Activated CD4-positive, alpha-beta T cell treated with anti-CD3 and anti-CD28 coated beads, Interleukin-2, amount 50 U/mL, for 48 hours (primary cell): ENCODE data around the gene RAG2.

Experiments
- DNase-seq, 2 experiments: peaks; one replicate each; pipeline ENCODE4 v3.0.0-alpha.2; 2020

RAG2 gene

GRCh38 chr11:36598051-36598450, at the start of gene RAG2:
RAG2 (minus strand) TSS chr11:36598236; CDS start chr11:36594168, 4,068 bp downstream.
- DNase-seq, result no peak

- no peak for DNase-seq
Observed at GRCh38 chr11:36638556-36638955, 40.5 kb upstream of the RAG2 start.

- DNase-seq, result no peak
Observed at GRCh38 chr11:36635066-36635862, 37.2 kb upstream of the RAG2 start.

GRCh38 chr11:36631774-36632173, 33.7 kb upstream of the RAG2 start:
- peak in 1 of 2 experiments; percentile 2 for DNase-seq

- no peak for DNase-seq
Observed at GRCh38 chr11:36628765-36629244, 30.8 kb upstream of the RAG2 start.

GRCh38 chr11:36628141-36628540, 30.1 kb upstream of the RAG2 start:
- no peak for DNase-seq

GRCh38 chr11:36627471-36627870, 29.4 kb upstream of the RAG2 start:
- no peak for DNase-seq

GRCh38 chr11:36627006-36627405, 29.0 kb upstream of the RAG2 start:
- no peak for DNase-seq

GRCh38 chr11:36623494-36623893, 25.5 kb upstream of the RAG2 start:
- DNase-seq, result no peak

- no peak for DNase-seq
Observed at GRCh38 chr11:36622431-36623136, 24.5 kb upstream of the RAG2 start.

- no peak for DNase-seq
Observed at GRCh38 chr11:36620246-36620645, 22.2 kb upstream of the RAG2 start.

GRCh38 chr11:36619502-36619901, 21.5 kb upstream of the RAG2 start:
- no peak for DNase-seq

- DNase-seq, result no peak
Observed at GRCh38 chr11:36618363-36619047, 20.5 kb upstream of the RAG2 start.

GRCh38 chr11:36617543-36618362, 19.7 kb upstream of the RAG2 start:
- no peak for DNase-seq

- no peak for DNase-seq
Observed at GRCh38 chr11:36615826-36616225, 17.8 kb upstream of the RAG2 start.

- DNase-seq, result no peak
Observed at GRCh38 chr11:36609383-36609782, 11.3 kb upstream of the RAG2 start.

- no peak for DNase-seq
Observed at GRCh38 chr11:36608491-36609199, 10.6 kb upstream of the RAG2 start.

GRCh38 chr11:36605221-36606216, 7.5 kb upstream of the RAG2 start:
- no peak for DNase-seq

- DNase-seq, result no peak
Observed at GRCh38 chr11:36602135-36602534, 4.1 kb upstream of the RAG2 start.

GRCh38 chr11:36601155-36601554, 3.1 kb upstream of the RAG2 start:
- DNase-seq, result no peak

- no peak for DNase-seq
Observed at GRCh38 chr11:36600180-36600579, 2.1 kb upstream of the RAG2 start.
